ENCODE results near the gene ANKMY2.
"Not testable (repeated sequence)": the region's sequence is repeated elsewhere in the genome, so short reads cannot be mapped to it uniquely, and the experiment has no call there.

Gene ANKMY2

DNA sequence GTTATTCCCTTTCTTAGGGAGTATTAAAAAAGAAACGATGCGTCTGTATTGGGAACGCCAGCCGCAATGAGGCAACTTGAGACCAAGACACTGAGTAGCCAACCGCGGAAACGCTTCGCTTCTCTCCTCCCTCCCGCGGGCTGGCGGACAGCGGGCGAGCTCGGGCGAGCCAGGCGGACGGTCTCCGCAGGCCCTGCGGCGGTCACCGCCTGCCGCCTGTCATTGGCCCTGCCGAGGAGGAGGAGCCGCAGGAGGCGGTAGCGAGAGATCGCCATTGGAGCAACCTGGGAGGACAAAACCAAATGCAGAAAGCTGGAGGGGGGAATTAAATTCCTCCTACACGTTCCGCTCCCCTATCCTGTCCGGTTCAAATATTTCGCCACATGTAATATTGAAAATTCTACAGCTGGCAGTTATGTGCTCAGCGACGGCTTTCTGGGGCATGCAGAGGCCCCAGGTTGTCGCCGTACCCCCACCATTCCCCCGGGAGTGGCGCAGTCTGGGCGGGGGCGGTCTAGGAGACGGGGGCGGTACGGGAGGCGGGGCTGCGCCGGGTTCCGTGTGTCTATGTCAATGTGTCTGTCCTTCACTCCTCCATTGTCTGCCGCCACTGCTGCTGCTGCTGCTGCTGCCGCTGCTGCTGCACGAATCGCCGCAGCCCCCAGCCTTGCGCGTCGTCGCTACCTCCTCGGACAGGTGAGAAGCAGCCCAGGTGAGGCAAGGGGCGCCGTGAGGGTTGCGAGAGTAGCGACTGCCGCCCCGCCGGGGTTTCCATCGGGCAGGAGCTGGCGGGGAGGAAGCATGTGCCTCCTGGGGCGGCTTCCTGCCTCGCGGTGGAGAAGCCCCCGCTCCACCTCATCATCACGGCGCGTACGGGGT lies at the start of gene ANKMY2, which contains the start of gene BZW2:
Gene ANKMY2 (minus strand): TSS at position 162 of the 879 bp plus-strand sequence. CDS start 181 bp downstream, outside the sequence.
Gene BZW2 (plus strand): TSS at position 589 of the 879 bp plus-strand sequence. CDS start 19,263 bp downstream, outside the sequence.
- ATAC-seq (peak; percentile 92), DNase-seq (peak; percentile 90)

DNA sequence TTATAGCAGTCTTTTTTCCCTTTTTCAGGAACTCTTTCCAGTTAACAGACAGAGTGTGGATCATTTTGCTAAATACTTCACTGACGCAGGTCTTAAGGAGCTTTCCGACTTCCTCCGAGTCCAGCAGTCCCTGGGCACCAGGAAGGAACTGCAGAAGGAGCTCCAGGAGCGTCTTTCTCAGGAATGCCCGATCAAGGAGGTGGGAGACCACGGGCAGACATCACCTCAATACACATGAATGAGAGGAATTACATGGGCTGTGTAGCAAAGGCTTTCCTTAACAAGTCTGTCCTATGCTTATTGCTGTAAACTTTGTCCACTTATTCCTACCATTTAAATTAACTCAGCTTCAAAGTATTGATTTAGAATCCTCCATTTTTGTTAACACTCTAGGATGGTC lies 49.3 kb upstream of the ANKMY2 start:
- DNase-seq: no peak
- no peak for ATAC-seq

- DNase-seq (no peak), ATAC-seq (no peak)
Measured at GRCh38 chr7:16693601-16694318, 48.2 kb upstream of the ANKMY2 start.

GRCh38 chr7:16691241-16691640 lies 45.7 kb upstream of the ANKMY2 start:
- no peak for DNase-seq
- no peak for ATAC-seq

DNA sequence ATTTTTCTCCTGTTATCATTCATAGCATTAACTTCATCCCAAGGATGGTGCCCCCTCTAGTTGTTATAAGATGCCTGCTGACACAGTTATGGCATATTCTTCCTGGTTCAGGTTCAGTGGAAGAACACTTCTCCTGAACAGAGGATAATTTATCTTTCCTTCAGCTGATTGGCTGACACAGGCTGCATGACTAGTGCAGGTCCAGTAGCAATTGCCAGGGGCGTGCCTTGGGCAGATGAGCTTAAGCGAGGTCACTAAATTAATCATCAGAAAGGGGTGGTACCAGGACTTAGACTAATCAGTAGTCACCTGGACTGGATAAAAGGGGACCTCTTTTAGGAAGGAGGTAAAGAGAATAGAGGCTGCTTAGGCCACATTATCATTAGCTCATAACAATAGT lies 42.7 kb upstream of the ANKMY2 start:
- ATAC-seq: peak; percentile 43
- DNase-seq: no peak

DNA sequence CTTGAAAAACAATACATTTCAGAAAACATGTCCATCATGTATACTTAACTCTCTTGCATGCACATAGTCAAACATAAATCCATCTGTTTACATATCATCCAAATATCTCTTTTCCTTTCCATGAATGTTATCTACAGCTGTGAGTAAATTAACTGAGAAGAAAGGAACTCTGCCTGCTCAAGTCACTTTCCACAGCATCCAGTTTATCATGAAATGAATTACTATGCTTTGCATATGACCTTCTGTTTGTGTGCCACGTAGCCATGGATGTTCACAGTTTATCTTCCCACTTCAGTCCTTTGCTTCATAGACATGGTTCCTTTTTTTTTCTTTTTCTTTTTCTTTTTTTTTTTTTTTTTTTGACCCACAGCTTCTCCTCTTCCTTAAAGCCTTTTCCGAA lies 40.0 kb upstream of the ANKMY2 start:
- DNase-seq (no peak), ATAC-seq (no peak)

DNA sequence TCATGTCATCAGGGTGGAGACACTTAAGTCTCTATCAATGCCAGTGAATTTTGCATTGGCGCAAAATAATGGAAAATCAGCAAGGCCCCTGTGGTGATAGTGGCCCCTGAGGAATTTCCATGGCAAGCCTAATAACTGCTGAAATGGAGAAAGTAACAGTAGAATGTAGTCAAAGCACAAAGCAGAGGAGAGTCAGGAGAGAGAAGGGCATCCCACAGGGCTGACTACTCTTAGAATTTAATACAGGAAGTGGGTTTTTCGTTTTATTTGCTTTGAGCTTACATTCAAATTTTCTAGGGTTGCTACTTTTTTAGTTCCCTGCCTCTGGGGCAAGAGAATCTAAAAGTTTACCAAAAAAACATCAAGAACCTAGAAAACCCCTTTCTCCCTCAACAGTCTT lies 39.4 kb upstream of the ANKMY2 start:
- peak; percentile 28 for ATAC-seq

GRCh38 chr7:16678645-16679566 lies 33.4 kb upstream of the ANKMY2 start:
- DNase-seq, ATAC-seq: not testable (repeated sequence)

More for the DNA sequence above, 39.4 kb upstream of the ANKMY2 start:
- DNase-seq: no peak

DNA sequence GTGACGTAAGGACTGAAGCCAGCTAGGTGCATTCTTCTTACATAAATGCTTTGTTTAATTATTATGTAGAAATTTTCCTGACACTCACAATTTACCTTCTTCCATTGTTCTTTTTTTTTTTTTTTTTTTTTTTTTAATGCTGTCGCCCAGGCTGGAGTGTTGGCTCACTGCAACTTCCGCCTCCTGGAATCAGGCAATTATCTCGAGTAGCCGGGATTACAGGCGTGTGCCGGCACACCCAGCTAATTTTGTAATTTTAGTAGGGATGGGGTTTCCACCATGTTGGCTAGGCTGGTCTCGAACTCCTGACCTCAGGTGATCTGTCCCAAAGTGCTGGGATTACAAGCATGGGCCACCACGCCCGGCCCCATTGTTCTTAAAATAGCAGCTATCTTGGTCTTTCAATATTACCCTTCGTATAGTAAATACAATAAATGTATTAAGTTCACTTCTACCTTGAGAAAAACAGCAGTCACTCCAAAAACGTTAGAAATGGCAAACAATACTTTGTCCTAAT lies 32.5 kb upstream of the ANKMY2 start:
- ATAC-seq (no peak), DNase-seq (no peak)

DNA sequence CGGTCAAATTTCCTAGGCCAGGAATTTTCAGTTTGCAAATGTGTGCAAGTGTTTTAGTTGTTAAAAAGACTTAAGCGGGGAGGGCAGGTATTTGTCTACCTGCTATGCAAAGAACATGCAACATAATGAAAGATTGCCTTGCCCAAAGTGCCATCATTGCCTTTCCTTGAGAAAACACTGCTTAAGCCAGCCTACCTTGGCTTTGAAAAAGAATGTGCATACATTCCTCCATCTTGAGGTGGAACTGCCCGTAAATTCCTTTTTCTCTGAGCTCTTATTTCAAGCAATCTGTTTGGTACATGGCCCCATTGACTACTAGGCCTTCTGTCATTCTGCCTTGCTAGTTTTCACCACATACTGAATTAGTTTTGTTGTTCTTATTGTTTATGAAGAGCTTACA lies 29.7 kb upstream of the ANKMY2 start:
- ATAC-seq: no peak
- no peak for DNase-seq

GRCh38 chr7:16671811-16672210 lies 26.3 kb upstream of the ANKMY2 start:
- no peak for ATAC-seq
- no peak for DNase-seq

DNA sequence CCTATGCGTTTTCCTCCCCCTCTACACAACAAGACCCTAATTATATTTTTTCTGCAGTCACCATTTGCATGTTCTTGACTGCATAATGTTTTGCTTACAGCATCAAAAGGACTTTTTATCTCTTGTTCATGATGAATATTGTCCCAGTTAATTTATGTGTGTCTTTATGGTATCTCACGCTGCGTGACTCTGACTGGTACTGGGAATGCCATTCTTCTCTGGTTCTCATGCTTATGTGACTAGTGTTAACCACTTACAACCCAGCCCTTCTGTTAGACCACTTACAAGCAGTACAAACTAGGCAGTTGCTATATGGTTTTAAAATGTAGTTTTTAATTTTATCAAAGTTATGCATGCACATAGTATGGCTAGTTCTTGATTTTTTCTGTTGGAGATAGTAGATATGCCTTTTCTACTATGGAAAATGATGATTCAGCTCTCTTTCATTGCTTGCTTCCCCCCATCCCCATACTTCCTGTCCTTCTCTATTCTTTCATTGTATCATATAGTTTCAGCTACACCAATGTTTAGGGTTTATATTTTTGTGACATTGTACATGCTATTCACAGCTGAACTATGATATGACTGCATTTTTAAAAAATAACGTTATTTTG lies 25.3 kb upstream of the ANKMY2 start:
- ATAC-seq (no peak), DNase-seq (no peak)

- DNase-seq: no peak
- no peak for ATAC-seq
Measured at GRCh38 chr7:16670021-16670420, 24.5 kb upstream of the ANKMY2 start.

DNA sequence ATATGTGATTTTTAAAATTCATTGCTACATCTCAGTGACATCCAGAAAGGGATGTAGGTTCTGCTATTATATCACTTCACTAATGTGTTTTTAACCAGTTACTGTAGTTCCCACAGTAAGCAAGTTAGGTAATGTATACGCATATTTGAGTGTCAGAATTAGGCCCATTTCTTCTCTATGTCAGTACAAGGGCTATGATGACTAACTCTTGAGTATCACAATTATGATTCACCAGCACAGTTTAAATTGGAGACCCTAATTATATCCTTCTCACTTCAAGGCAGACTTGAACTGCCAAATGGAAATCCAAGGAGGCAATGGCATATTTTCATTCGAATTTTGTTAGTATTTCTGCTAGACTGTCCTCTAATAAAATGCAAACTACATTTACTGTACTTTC lies 24.0 kb upstream of the ANKMY2 start:
- ATAC-seq (no peak), DNase-seq (no peak)

DNA sequence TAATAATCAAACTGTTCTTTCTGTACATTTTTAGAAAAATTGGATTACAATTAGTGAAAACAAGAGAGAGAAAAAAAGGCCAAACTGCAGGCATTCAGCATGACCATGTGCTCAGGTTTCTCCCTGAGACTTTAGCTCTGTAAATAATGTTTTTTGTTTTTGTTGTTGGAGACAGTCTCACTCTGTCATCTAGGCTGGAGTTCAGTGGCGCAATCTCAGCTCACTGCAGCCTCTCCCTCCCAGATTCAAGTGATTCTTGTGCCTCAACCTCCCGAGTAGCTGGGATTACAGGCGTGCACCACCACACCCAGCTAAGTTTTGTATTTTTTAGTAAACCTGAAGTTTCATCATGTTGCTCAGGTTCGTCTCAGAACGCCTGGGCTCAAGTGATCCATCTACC lies 23.4 kb upstream of the ANKMY2 start:
- DNase-seq: no peak
- ATAC-seq: no peak

DNA sequence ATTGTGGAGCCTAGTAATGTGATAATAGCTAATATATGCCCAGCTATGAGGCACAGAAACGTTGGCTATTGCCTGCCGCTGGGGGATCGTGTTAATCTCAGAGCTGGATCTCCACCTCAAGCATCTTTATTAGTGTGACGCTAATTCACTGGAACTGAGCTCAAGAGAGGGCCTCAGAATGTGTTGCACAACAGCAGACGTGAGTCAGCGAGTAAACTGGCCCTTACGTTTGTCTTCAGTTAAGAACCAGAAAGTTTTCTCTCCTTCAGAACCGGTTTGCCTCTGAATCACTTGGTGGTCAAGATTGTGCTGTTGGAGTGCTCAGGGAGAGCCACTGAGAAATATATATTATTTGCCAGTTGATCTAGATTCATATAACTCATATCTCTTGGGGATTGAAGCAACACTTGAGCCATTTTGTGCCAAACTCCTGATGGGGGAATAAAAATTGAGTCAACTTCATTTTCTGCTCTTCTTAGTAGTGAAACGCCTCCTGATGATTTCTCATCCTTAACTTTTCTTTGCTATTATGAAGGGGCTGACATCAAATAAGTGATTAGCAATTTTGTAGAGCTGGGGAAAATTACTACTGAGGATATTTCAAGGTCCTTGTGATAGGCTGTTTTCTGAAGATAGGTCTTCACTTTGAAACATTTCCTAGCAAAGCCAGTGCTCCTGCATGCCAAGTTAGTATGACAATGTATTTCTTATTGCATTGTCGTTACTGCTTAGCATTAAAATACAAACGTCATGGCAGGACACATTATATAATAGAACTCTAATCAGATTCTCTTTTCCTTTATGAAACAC lies 22.7 kb upstream of the ANKMY2 start:
- no peak for ATAC-seq

DNA sequence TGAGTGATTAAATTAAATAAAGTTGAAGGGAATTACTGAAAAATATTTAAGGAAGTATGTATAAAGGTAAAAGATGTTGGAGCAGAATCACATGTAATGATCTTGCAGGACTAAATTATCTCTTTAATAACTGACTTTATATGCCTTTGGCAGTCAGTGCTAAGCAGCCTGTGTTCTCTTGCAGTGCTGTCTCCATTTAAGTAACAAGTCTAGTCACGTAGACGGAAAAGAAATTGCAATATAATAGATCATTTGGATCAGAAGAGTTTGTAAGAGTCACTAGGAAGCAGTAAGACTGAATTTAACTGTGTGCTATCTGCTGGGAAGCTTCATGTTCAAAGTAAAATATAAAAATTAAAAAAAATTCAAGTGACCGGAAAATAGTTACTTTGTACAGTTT lies 21.8 kb upstream of the ANKMY2 start:
- DNase-seq (no peak), ATAC-seq (no peak)

More for the DNA sequence above, 22.7 kb upstream of the ANKMY2 start:
- DNase-seq: no peak

GRCh38 chr7:16661924-16662323 lies 16.4 kb upstream of the ANKMY2 start:
- no peak for ATAC-seq

DNA sequence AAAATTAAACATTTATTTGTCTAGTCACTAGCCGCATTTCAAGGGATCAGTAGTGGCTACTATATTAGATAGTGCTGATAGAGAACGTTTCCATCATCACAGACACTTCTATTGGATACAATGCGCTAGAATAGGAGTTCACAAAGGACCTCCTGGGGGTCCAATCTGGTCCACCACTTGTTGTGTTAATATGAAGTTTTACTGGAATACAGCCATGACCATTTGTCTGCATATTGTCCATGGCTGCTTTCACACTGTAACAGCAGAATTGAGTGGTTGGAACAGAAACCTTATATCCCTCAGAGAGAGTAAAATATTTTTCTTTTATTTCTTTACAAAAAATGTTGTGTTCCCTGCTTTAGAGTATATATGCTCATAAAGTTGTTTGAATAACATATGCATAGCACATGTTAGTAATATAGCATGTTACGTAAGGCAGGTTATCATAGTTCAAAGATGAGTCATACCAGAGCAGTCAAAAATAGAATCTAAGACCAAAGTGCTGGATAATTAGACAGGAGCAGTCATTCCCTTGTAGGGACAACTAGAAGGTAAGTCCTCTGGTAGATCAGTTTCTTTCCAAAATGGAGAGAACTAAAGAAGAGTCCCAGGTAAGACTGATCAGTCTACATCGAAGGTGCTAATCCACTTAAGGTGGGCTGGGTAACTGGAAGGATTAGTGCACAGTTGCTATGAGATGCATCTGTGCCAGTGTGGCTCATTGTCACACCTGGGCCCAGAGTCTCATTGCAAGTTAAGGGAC lies 15.3 kb upstream of the ANKMY2 start:
- no peak for DNase-seq

More at GRCh38 chr7:16661924-16662323, 16.4 kb upstream of the ANKMY2 start:
- no peak for DNase-seq

More for the DNA sequence above, 15.3 kb upstream of the ANKMY2 start:
- peak; percentile 65 for ATAC-seq
